IPS-11a (cell line): ENCODE data around the gene DPH3.

Source experiments
- H3K4me3 ChIP-seq: one replicate; pipeline ENCODE4 v1.5.1; 2013; ENCODE audit warnings: low read depth, low read length, control low read depth

DPH3 gene

GRCh38 chr3:16257309-16257708 is 7.4 kb downstream of the DPH3 start:
- H3K4me3 ChIP-seq, result no peak overlapping the region

GRCh38 chr3:16255726-16256125 is 9.0 kb downstream of the DPH3 start:
- no peak overlapping the region for H3K4me3 ChIP-seq

- H3K4me3 ChIP-seq, result no peak overlapping the region
Measured at GRCh38 chr3:16255326-16255725, 9.4 kb downstream of the DPH3 start.

GRCh38 chr3:16254916-16255315 is 9.8 kb downstream of the DPH3 start:
- H3K4me3 ChIP-seq, result no peak overlapping the region

- H3K4me3 ChIP-seq, result no peak overlapping the region
Measured at GRCh38 chr3:16253601-16254000, 11.1 kb downstream of the DPH3 start.

- no peak overlapping the region for H3K4me3 ChIP-seq
Measured at GRCh38 chr3:16252988-16253387, 11.8 kb downstream of the DPH3 start.

GRCh38 chr3:16252243-16252978 is 12.3 kb downstream of the DPH3 start:
- H3K4me3 ChIP-seq, result no peak overlapping the region

- no peak overlapping the region for H3K4me3 ChIP-seq
Measured at GRCh38 chr3:16251316-16252085, 13.2 kb downstream of the DPH3 start.

GRCh38 chr3:16249886-16250285 is 14.9 kb downstream of the DPH3 start:
- no peak overlapping the region for H3K4me3 ChIP-seq

- H3K4me3 ChIP-seq, result no peak overlapping the region
Measured at GRCh38 chr3:16249336-16249735, 15.4 kb downstream of the DPH3 start.

GRCh38 chr3:16248556-16248955 is 16.2 kb downstream of the DPH3 start:
- no peak overlapping the region for H3K4me3 ChIP-seq

- H3K4me3 ChIP-seq, result no peak overlapping the region
Measured at GRCh38 chr3:16247282-16248061, 17.3 kb downstream of the DPH3 start.

GRCh38 chr3:16245609-16246008 is 19.1 kb downstream of the DPH3 start:
- no peak overlapping the region for H3K4me3 ChIP-seq

GRCh38 chr3:16243706-16244490 is 20.8 kb downstream of the DPH3 start:
- H3K4me3 ChIP-seq, result no peak overlapping the region

- no peak overlapping the region for H3K4me3 ChIP-seq
Measured at GRCh38 chr3:16242177-16242576, 22.6 kb downstream of the DPH3 start.

- H3K4me3 ChIP-seq, result no peak overlapping the region
Measured at GRCh38 chr3:16241225-16241624, 23.5 kb downstream of the DPH3 start.

- no peak overlapping the region for H3K4me3 ChIP-seq
Measured at GRCh38 chr3:16240229-16241023, 24.3 kb downstream of the DPH3 start.

- no peak overlapping the region for H3K4me3 ChIP-seq
Measured at GRCh38 chr3:16239780-16240179, 25.0 kb downstream of the DPH3 start.

GRCh38 chr3:16239086-16239770 is 25.5 kb downstream of the DPH3 start:
- H3K4me3 ChIP-seq, result no peak overlapping the region
